ENCODE data around the gene CPE.

GRCh38 chr4:165393051-165393450, 14.2 kb downstream of the CPE start:
- TF ChIP-seq CTCF (conservative IDR thresholded peaks at IDR 0.05; ENCODE audit: low read length) (no peak), EZH2phosphoT487 (IDR thresholded peaks at IDR 0.05; ENCODE audit: borderline replicate concordance) (no peak)

Measured in Loucy (cell line).